SK-N-SH treated with all-trans-retinoic acid at 6 μM for 48 hours (cell line): ENCODE measurements around the gene AKAP13.

ENCODE experiments used
- CREB5 ChIP-seq: fragments of 250-450 bp; sonication (Bioruptor Pico); IDR thresholded peaks from 2 replicates; pipeline ENCODE4 v1.5.1; 2020; ENCODE audit warnings: low read depth, mild to moderate bottlenecking, moderate library complexity
- ESRRG ChIP-seq: fragments of 250-450 bp; sonication (Bioruptor Pico); IDR thresholded peaks from 2 replicates; pipeline ENCODE4 v1.6.1; 2021; ENCODE audit warnings: mild to moderate bottlenecking
- GLIS3 ChIP-seq: fragments of 250-450 bp; sonication (Bioruptor Pico); IDR thresholded peaks from 2 replicates; pipeline ENCODE4 v1.5.0; 2020; ENCODE audit warnings: mild to moderate bottlenecking, moderate library complexity
- PATZ1 ChIP-seq: fragments of 250-450 bp; sonication (Bioruptor Pico); IDR thresholded peaks from 2 replicates; pipeline ENCODE4 v1.8.0; 2020; ENCODE audit warnings: mild to moderate bottlenecking, moderate library complexity, borderline replicate concordance
- RARB ChIP-seq: fragments of 250-450 bp; sonication (Bioruptor Pico); IDR thresholded peaks from 2 replicates; pipeline ENCODE4 v1.8.0; 2021; ENCODE audit warnings: mild to moderate bottlenecking, moderate library complexity
- ZC3H10 ChIP-seq: fragments of 250-450 bp; sonication (Bioruptor Pico); IDR thresholded peaks from 2 replicates; pipeline ENCODE4 v1.5.1; 2021; ENCODE audit warnings: mild to moderate bottlenecking, moderate library complexity

- no peak for TF ChIP-seq ESRRG
- no peak for TF ChIP-seq RARB (CRISPR knock-in tag)
- TF ChIP-seq ZC3H10 (CRISPR knock-in tag) = no peak
- no peak for TF ChIP-seq CREB5 (CRISPR knock-in tag)
- TF ChIP-seq GLIS3 (CRISPR knock-in tag) = no peak
- TF ChIP-seq PATZ1 (CRISPR knock-in tag) = no peak
These were observed 261.8 kb downstream of the AKAP13 start for GRCh38 chr15:85642065-85642692.
